Tibial artery (tissue), 4 donors: ENCODE data around the gene ITGAE.

Source experiments
- DNase-seq, 2 donors: peaks; one replicate each; pipeline ENCODE4 v3.0.0-alpha.2; 2019
- H3K27ac ChIP-seq, 2 donors: fragments of 200-600 bp; sonication (generic) in 1 of 2; 1 replicate in 1 of 2; 2 replicates in 1 of 2; pipeline ENCODE4 v1.5.1; 2018 to 2019; ENCODE audit warnings: mild to moderate bottlenecking in 1 of 2
- H3K27me3 ChIP-seq, 2 donors: fragments of 200-600 bp; sonication (generic) in 1 of 2; one replicate each; pipeline versions ENCODE4 v1.5.1 to v1.6.0; 2016 to 2019
- H3K36me3 ChIP-seq, 3 donors: fragments of 200-600 bp; sonication (generic) in 2 of 3; one replicate each; pipeline ENCODE4 v1.5.1; 2016 to 2019; ENCODE audit warnings: mild to moderate bottlenecking in 2 of 3
- H3K4me1 ChIP-seq, 4 donors: fragments of 200-600 bp; sonication (generic) in 2 of 4; 1 replicate in 3 of 4; 2 replicates in 1 of 4; pipeline ENCODE4 v1.5.1; 2016 to 2019
- H3K4me3 ChIP-seq, 2 donors: fragments of 200-600 bp; sonication (generic) in 1 of 2; 1 replicate in 1 of 2; 2 replicates in 1 of 2; pipeline ENCODE4 v1.5.1; 2018 to 2019; ENCODE audit warnings: mild to moderate bottlenecking in 2 of 2
- H3K9me3 ChIP-seq, 3 donors: fragments of 200-600 bp; sonication (generic) in 1 of 3; one replicate each; pipeline ENCODE4 v1.5.1; 2016 to 2019
- intact Hi-C: fragments of 100-400 bp; cut with DNase I; formaldehyde crosslinking; loops from one replicate; pipeline ENCODE4 v1.15.0; 2023; ENCODE audit warnings: low total_unique reads
- TF ChIP-seq, protein P1 (sequence below), 2 experiments: fragments of 200-600 bp in 1 of 2; fragments of 450-650 bp in 1 of 2; IDR thresholded peaks; one replicate each; pipeline ENCODE4 v1.5.1; 2017 to 2019; ENCODE audit warnings: antibody characterized with exemption in 2 of 2, mild to moderate bottlenecking in 1 of 2, moderate library complexity in 1 of 2

ITGAE gene

GRCh38 chr17:3768341-3768740, 32.6 kb downstream of the ITGAE start:
- Histone ChIP-seq H3K27ac (no peak overlapping the region), H3K4me3 (no peak overlapping the region), H3K27me3 (peaks cover 0 to 31% of the 10 kb centered on the region in 2 donors), H3K4me1 (no peaks in the 10 kb centered on the region), H3K36me3 (no peaks in the 10 kb centered on the region), H3K9me3 (no peaks in the 10 kb centered on the region)
- no peak for DNase-seq
- intact Hi-C loops, result no loop called here
- TF ChIP-seq, protein P1, sequence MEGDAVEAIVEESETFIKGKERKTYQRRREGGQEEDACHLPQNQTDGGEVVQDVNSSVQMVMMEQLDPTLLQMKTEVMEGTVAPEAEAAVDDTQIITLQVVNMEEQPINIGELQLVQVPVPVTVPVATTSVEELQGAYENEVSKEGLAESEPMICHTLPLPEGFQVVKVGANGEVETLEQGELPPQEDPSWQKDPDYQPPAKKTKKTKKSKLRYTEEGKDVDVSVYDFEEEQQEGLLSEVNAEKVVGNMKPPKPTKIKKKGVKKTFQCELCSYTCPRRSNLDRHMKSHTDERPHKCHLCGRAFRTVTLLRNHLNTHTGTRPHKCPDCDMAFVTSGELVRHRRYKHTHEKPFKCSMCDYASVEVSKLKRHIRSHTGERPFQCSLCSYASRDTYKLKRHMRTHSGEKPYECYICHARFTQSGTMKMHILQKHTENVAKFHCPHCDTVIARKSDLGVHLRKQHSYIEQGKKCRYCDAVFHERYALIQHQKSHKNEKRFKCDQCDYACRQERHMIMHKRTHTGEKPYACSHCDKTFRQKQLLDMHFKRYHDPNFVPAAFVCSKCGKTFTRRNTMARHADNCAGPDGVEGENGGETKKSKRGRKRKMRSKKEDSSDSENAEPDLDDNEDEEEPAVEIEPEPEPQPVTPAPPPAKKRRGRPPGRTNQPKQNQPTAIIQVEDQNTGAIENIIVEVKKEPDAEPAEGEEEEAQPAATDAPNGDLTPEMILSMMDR (IDR thresholded peaks at IDR 0.05), result no peak

DNA sequence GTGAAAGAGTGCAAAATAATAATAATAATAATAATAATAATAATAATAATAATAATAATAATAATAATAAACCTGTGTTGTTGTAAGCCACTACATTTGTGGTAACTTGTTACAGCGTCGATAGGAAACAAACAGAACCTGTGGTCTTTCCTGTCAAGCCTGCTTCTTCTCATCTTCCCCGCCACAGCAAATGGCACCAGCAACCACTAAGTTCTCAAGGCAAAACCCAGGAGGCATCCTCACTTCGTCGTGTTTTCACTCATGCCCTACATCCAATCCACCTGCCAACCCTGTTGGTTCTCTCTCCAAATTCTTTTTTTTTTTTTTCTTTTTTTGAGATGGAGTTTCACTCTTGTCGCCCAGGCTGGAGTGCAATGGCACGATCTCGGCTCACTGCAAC, 34.2 kb downstream of the ITGAE start:
- Histone ChIP-seq H3K27ac (no peak overlapping the region), H3K4me1 (no peaks in the 10 kb centered on the region), H3K27me3 (peaks cover 0 to 23% of the 10 kb centered on the region in 2 donors), H3K9me3 (no peaks in the 10 kb centered on the region), H3K4me3 (no peak overlapping the region), H3K36me3 (no peaks in the 10 kb centered on the region)
- intact Hi-C loops, result no loop called here
- TF ChIP-seq, protein P1 (IDR thresholded peaks at IDR 0.05), result no peak
- DNase-seq, result no peak

DNA sequence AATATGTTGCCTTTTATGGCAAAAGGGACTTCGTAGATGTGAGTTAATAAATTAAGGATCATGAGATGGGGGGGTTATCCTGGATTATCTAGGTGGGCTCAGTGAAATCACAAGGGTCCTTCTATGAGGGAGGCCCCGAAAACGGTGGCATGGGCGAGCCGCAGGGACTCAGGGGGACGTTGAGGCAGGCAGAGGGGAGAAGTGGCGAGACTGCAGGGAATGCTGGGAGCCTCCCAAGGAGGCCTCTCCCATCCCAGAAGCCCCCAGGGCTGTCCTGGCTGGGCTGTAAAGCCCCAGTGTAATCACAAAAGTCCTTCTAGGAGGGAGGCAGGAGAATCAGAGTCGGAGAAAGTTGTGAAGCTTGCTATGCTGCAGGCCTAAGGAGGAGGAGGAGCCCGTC, 35.0 kb downstream of the ITGAE start:
- H3K4me1 ChIP-seq, result no peaks in the 10 kb centered on the region
- DNase-seq, result no peak
- intact Hi-C loops, result no loop called here
- H3K4me3 ChIP-seq, result no peak overlapping the region
- H3K9me3 ChIP-seq, result no peaks in the 10 kb centered on the region
- no peaks in the 10 kb centered on the region for H3K36me3 ChIP-seq
- no peak overlapping the region for H3K27ac ChIP-seq
- peaks cover 0 to 27% of the 10 kb centered on the region in 2 donors for H3K27me3 ChIP-seq
- TF ChIP-seq, protein P1 (IDR thresholded peaks at IDR 0.05), result no peak

DNA sequence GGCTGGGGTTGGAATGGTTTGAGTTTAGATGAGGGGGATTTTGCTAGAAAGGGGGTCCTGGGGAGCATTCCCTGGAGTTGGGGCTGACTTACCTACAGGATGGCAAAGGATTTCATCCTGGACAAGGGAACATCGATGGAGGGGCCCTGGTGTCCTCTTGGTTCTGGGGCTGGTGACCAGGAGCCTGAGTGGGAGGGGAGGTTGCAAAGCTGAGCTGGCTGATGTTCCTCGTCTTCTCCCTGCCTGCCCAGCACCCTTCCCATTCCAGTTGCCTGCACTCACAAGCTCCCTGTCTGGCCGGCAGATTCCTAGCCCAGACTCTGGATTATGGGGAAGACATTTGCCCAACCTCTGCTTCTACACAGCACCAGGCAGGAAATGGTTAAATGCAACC, 37.2 kb downstream of the ITGAE start:
- no peak for DNase-seq
- H3K4me3 ChIP-seq, result no peak overlapping the region
- intact Hi-C loops, result no loop called here
- H3K36me3 ChIP-seq, result no peaks in the 10 kb centered on the region
- H3K27ac ChIP-seq, result no peak overlapping the region
- H3K27me3 ChIP-seq, result peaks cover 0 to 20% of the 10 kb centered on the region in 2 donors
- H3K4me1 ChIP-seq, result no peaks in the 10 kb centered on the region
- peaks cover 0 to 9% (median 9%) of the 10 kb centered on the region in 3 donors for H3K9me3 ChIP-seq
- TF ChIP-seq, protein P1 (IDR thresholded peaks at IDR 0.05), result no peak

- H3K9me3 ChIP-seq, result peaks cover 0 to 9% (median 9%) of the 10 kb centered on the region in 3 donors
- no peaks in the 10 kb centered on the region for H3K36me3 ChIP-seq
- H3K4me1 ChIP-seq, result no peaks in the 10 kb centered on the region
- no peak overlapping the region for H3K27ac ChIP-seq
- no peak for DNase-seq
- intact Hi-C loops, result no loop called here
- TF ChIP-seq, protein P1 (IDR thresholded peaks at IDR 0.05), result no peak
- no peak overlapping the region for H3K4me3 ChIP-seq
- peaks cover 0 to 18% of the 10 kb centered on the region in 2 donors for H3K27me3 ChIP-seq
Observed at GRCh38 chr17:3762922-3763776, 37.8 kb downstream of the ITGAE start.
